ENCODE measurements around the gene LPIN3. TPM values are rescaled to one million over a fixed set of nuclear protein-coding genes. Genes with fewer than 3 reads are reported as not detected.
A peak's percentile ranks its signal among the peaks of the same experiment; 100 is the strongest.

LPIN3 gene
- total and polyA plus RNA-seq, 2 of the 4 experiments (the other 2 are of a cell fraction) = 2.3 to 8.3 TPM

DNA sequence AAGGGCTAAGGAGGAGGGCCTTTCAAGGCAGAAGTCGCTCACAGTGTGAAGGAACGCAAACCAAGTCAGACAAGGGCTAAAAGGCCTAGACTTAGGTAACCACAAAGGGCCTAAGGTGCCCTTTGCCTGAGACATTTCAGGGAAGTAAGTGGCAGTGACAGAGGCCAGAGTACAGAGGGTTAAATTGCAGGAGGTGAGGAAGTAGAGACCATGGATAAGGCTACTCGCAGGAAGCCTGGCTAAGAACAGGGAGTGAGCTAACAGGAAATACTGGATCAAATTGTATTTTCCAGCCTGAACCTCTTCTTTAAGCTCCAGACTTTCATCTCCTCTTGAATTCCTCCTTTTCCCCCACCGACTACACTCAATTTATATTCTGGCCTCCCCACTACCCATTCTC lies 39.7 kb upstream of the LPIN3 start:
- no peaks in the 10 kb centered on the region for H3K27me3 ChIP-seq (ENCODE audit: control insufficient read depth, insufficient read depth, low read length)
- no peak overlapping the region for H2BK5ac ChIP-seq (ENCODE audit: low read depth, low read length, poor library complexity, severe bottlenecking)
- peaks cover 65 to 89% of the 10 kb centered on the region in 2 experiments for H3K79me1 ChIP-seq (ENCODE audit: low read depth in 1 of 2, low read length in 2 of 2)
- no peak for TF ChIP-seq CEBPB (IDR thresholded peaks at IDR 0.05; ENCODE audit: low read depth, low read length)
- TF ChIP-seq FOS (IDR thresholded peaks at IDR 0.05; ENCODE audit: low read depth, low read length) = no peak
- TF ChIP-seq RFX5 (IDR thresholded peaks at IDR 0.05; ENCODE audit: low read depth, low read length) = no peak
- TF ChIP-seq CHD1 (IDR thresholded peaks at IDR 0.05; ENCODE audit: low read depth, low read length) = no peak
- TF ChIP-seq SMC3 (IDR thresholded peaks at IDR 0.05; ENCODE audit: low read depth, low read length) = no peak
- TF ChIP-seq CTCF (conservative IDR thresholded peaks at IDR 0.05; ENCODE audit: low read depth, low read length) = no peak
- no peak for TF ChIP-seq MAZ (IDR thresholded peaks at IDR 0.05; ENCODE audit: borderline replicate concordance, low read depth, low read length)
- TF ChIP-seq BHLHE40 (IDR thresholded peaks at IDR 0.05; ENCODE audit: low read depth, low read length) = no peak
- TF ChIP-seq NFE2L2 (IDR thresholded peaks at IDR 0.05; ENCODE audit: low read depth, low read length) = no peak
- no peak for TF ChIP-seq RAD21 (IDR thresholded peaks at IDR 0.05; ENCODE audit: low read length)
- TF ChIP-seq, protein P1, sequence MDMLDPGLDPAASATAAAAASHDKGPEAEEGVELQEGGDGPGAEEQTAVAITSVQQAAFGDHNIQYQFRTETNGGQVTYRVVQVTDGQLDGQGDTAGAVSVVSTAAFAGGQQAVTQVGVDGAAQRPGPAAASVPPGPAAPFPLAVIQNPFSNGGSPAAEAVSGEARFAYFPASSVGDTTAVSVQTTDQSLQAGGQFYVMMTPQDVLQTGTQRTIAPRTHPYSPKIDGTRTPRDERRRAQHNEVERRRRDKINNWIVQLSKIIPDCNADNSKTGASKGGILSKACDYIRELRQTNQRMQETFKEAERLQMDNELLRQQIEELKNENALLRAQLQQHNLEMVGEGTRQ (IDR thresholded peaks at IDR 0.05; ENCODE audit: low read depth, low read length) = no peak
- no peak for TF ChIP-seq MXI1 (IDR thresholded peaks at IDR 0.05; ENCODE audit: borderline replicate concordance, low read depth, low read length)
- TF ChIP-seq RCOR1 (IDR thresholded peaks at IDR 0.05; ENCODE audit: insufficient replicate concordance, low read length) = no peak
- no peak for TF ChIP-seq POLR2A (IDR thresholded peaks at IDR 0.05; ENCODE audit: low read depth, low read length)
- no peak for TF ChIP-seq MAFK (IDR thresholded peaks at IDR 0.05; ENCODE audit: low read depth, low read length)
- no peak for TF ChIP-seq ELK1 (IDR thresholded peaks at IDR 0.05; ENCODE audit: borderline replicate concordance, low read depth, low read length)
- no peak overlapping the region for H2AK9ac ChIP-seq (replicated peaks; ENCODE audit: low read depth, low read length, poor library complexity)
- H2AK5ac ChIP-seq (ENCODE audit: low read depth, low read length) = peak overlapping the region; percentile 39; the same call in 1 of the 2 replicates
- 0 out of 2 replicates have a peak overlapping the region, but pooled peaks have one; percentile 9 for H4K91ac ChIP-seq (ENCODE audit: insufficient read depth, low read depth, low read length)
- no peak overlapping the region for H3K27ac ChIP-seq (ENCODE audit: insufficient read depth, low read length)
- H3K9ac ChIP-seq (ENCODE audit: low read depth, low read length) = no peak overlapping the region
- intact Hi-C loops (cut with micrococcal nuclease) = no loop called here
- peaks cover 61% of the 10 kb centered on the region for H4K20me1 ChIP-seq (ENCODE audit: insufficient read depth, low read length)
- H2BK20ac ChIP-seq (ENCODE audit: low read depth, low read length) = no peak overlapping the region
- no TSS peak for BruUV-seq (replicated peaks)
- no peaks in the 10 kb centered on the region for H3K36me3 ChIP-seq (ENCODE audit: control insufficient read depth, insufficient read depth, low read length)
- ChIA-PET CTCF (no interaction called here), POLR2A (ENCODE audit: unreplicated experiment) (no interaction called here)
- H3K9me1 ChIP-seq (ENCODE audit: insufficient read depth, low read length) = peaks cover 25% of the 10 kb centered on the region
- H3K4me2 ChIP-seq (ENCODE audit: low read depth, low read length) = no peak overlapping the region
- ATAC-seq (ENCODE audit: low read depth) (no peak), DNase-seq (no peak)
- in situ Hi-C loops (cut with MboI; ENCODE audit: low sequenced_read_pairs) = no loop called here
- dilution Hi-C loops (cut with HindIII; ENCODE audit: low sequenced_read_pairs, unreplicated experiment) = no loop called here
- peak overlapping the region; percentile 56; the same call in 1 of the 2 replicates for H3K14ac ChIP-seq (replicated peaks; ENCODE audit: low read depth, low read length)
- H3K4me3 ChIP-seq (ENCODE audit: insufficient read depth, low read depth, low read length) = no peak overlapping the region
- H3K18ac ChIP-seq (ENCODE audit: low read depth, low read length) = no peak overlapping the region
- H2BK120ac ChIP-seq (ENCODE audit: low read depth, low read length) = no peak overlapping the region
- no peak overlapping the region for H3K56ac ChIP-seq (ENCODE audit: extremely low read depth, insufficient read depth, low read length)
- WGBS, 2 experiments (ENCODE audit: extremely low coverage in 2 of 2, insufficient read length in 1 of 2) = 94% methylated on average over 2 of the region's 4 CpGs; no CpG with 5 or more reads in 1 of the 2 experiments
- H3K4ac ChIP-seq (ENCODE audit: low read depth, low read length) = no peak overlapping the region; the same call in none of the 2 replicates
- H3K9me3 ChIP-seq (ENCODE audit: control insufficient read depth, insufficient read depth, low read length) = no peaks in the 10 kb centered on the region
- H2BK15ac ChIP-seq (ENCODE audit: low read depth, low read length) = 0 out of 3 replicates have a peak overlapping the region, but pooled peaks have one; percentile 12
- H2AFZ ChIP-seq (replicated peaks; ENCODE audit: low read length, poor library complexity) = no peak overlapping the region
- H4K8ac ChIP-seq (ENCODE audit: low read depth in 2 of 2, low read length in 2 of 2) = no peak overlapping the region
- peaks cover 5% of the 10 kb centered on the region; the same call in 1 of the 2 replicates for H3K4me1 ChIP-seq (ENCODE audit: control insufficient read depth, insufficient read depth, low read length)
- no peak overlapping the region for H4K5ac ChIP-seq (ENCODE audit: low read depth, low read length)
- H3K23ac ChIP-seq (ENCODE audit: low read depth, low read length) = peak overlapping the region; percentile 78; the same call in 1 of the 2 replicates

Measured in IMR-90 (cell line).